NCI-H2227 (cell line): ENCODE measurements around the gene LINGO3.
"Not testable (repeated sequence)": the region's sequence is repeated elsewhere in the genome, so short reads cannot be mapped to it uniquely, and the experiment has no call there.

ENCODE experiments used
- DNase-seq: peaks from one replicate; lab custom pipeline; 2025; ENCODE audit not compliant: unreplicated experiment; lab: John Stamatoyannopoulos, UW

LINGO3 gene

GRCh38 chr19:2282062-2282861 is 25.7 kb downstream of the LINGO3 start, which contains the start of gene PEAK3:
TSS of gene PEAK3 (minus strand) at chr19:2282175. CDS start at chr19:2280931, 1,244 bp downstream.
- no peak for DNase-seq

- not testable (repeated sequence) for DNase-seq
Measured at GRCh38 chr19:2281265-2282061, 26.5 kb downstream of the LINGO3 start.

- no peak for DNase-seq
Measured at GRCh38 chr19:2280633-2281264, 27.2 kb downstream of the LINGO3 start.

GRCh38 chr19:2278459-2279158 is 29.3 kb downstream of the LINGO3 start:
- DNase-seq: no peak

GRCh38 chr19:2277138-2277537 is 30.8 kb downstream of the LINGO3 start:
- no peak for DNase-seq

- no peak for DNase-seq
Measured at GRCh38 chr19:2276429-2276986, 31.4 kb downstream of the LINGO3 start.

GRCh38 chr19:2275588-2276428 is 32.1 kb downstream of the LINGO3 start:
- no peak for DNase-seq

GRCh38 chr19:2274931-2275535 is 32.9 kb downstream of the LINGO3 start:
- no peak for DNase-seq

- no peak for DNase-seq
Measured at GRCh38 chr19:2274185-2274711, 33.7 kb downstream of the LINGO3 start.

GRCh38 chr19:2273356-2274184 is 34.4 kb downstream of the LINGO3 start:
- DNase-seq: peak; percentile 35

- DNase-seq: no peak
Measured at GRCh38 chr19:2271234-2272103, 36.5 kb downstream of the LINGO3 start.

GRCh38 chr19:2270423-2271233 is 37.3 kb downstream of the LINGO3 start:
- peak; percentile 63 for DNase-seq

GRCh38 chr19:2270157-2270422 is 37.9 kb downstream of the LINGO3 start:
- DNase-seq: no peak

GRCh38 chr19:2269244-2270156 is 38.5 kb downstream of the LINGO3 start:
- peak; percentile 94 for DNase-seq

- DNase-seq: no peak
Measured at GRCh38 chr19:2268861-2269243, 39.1 kb downstream of the LINGO3 start.

GRCh38 chr19:2268480-2268830 is 39.5 kb downstream of the LINGO3 start:
- DNase-seq: no peak
